Measurements from ENCODE around the gene COL5A3. TPM values are rescaled to one million over a fixed set of nuclear protein-coding genes. Genes with fewer than 3 reads are reported as not detected.

The COL5A3 gene
- total and polyA plus RNA-seq, 2 of the 13 experiments (the other 11 are each of a cell fraction or from before 2014, with no cell fraction given), result 0.02 TPM; not detected in 1

- 17% methylated on average over 4 of the region's 4 CpGs for WGBS (ENCODE audit: low lambda C conversion rate)
- TF ChIP-seq, protein P1, sequence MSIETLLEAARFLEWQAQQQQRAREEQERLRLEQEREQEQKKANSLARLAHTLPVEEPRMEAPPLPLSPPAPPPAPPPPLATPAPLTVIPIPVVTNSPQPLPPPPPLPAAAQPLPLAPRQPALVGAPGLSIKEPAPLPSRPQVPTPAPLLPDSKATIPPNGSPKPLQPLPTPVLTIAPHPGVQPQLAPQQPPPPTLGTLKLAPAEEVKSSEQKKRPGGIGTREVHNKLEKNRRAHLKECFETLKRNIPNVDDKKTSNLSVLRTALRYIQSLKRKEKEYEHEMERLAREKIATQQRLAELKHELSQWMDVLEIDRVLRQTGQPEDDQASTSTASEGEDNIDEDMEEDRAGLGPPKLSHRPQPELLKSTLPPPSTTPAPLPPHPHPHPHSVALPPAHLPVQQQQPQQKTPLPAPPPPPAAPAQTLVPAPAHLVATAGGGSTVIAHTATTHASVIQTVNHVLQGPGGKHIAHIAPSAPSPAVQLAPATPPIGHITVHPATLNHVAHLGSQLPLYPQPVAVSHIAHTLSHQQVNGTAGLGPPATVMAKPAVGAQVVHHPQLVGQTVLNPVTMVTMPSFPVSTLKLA (IDR thresholded peaks at IDR 0.05), result 0 out of 2 replicates have a peak, but pooled peaks have one; percentile 55
- TF ChIP-seq SRSF4 (IDR thresholded peaks at IDR 0.05; ENCODE audit: low read depth, low read length, poor library complexity, severe bottlenecking) (no peak), MBNL3 (CRISPR knock-in tag; conservative IDR thresholded peaks at IDR 0.05) (no peak)
- in situ Hi-C loops (cut with HindIII; ENCODE audit: extremely low pct_ligation_motif_present, low pct_unique_long_range_greater_than_20kb) (no loop called here), intact Hi-C loops (cut with micrococcal nuclease; ENCODE audit: unreplicated experiment) (no loop called here)
- FAIRE-seq (no peak), ATAC-seq (no peak), DNase-seq (ENCODE audit: low spot score) (no peak)
- peaks cover 0 to 7% of the 10 kb centered on the region in 2 experiments; a peak in 2 of 5 replicates for H3K27me3 ChIP-seq (ENCODE audit: control insufficient read depth in 1 of 2, insufficient read depth in 2 of 2, low read length in 2 of 2)
- no peaks in the 10 kb centered on the region for H4K20me1 ChIP-seq (ENCODE audit: insufficient read depth, low read length)
- H3K4me3 ChIP-seq (replicated peaks in 1 of 3; ENCODE audit: insufficient read depth in 1 of 3, low read depth in 2 of 3, low read length in 3 of 3), result no peak overlapping the region
- CTCF ChIA-PET (ENCODE audit: low intra/inter-chr PET ratio, low total read pairs), result no interaction called here
- no peak overlapping the region for H3K9ac ChIP-seq (ENCODE audit: insufficient read depth, low read depth, low read length)
- BruUV-seq (replicated peaks), result no TSS peak
- H3K4me1 ChIP-seq (ENCODE audit: insufficient read depth, low read length), result no peaks in the 10 kb centered on the region
- no peak overlapping the region for H2AFZ ChIP-seq (ENCODE audit: low read length)
- H3K4me2 ChIP-seq (ENCODE audit: low read depth, low read length), result no peak overlapping the region
- H3K79me2 ChIP-seq (ENCODE audit: insufficient read depth, low read length), result no peaks in the 10 kb centered on the region
- H3K27ac ChIP-seq (ENCODE audit: extremely low read length, insufficient read depth, low read length), result no peak overlapping the region
- no peaks in the 10 kb centered on the region for H3K9me3 ChIP-seq (ENCODE audit: low read length)
- H3K36me3 ChIP-seq (replicated peaks in 1 of 2; ENCODE audit: control insufficient read depth in 1 of 2, insufficient read depth in 2 of 2, low read length in 2 of 2), result no peaks in the 10 kb centered on the region
- POLR2A ChIA-PET, result no interaction called here
These were observed 49.2 kb downstream of the COL5A3 start for GRCh38 chr19:9961103-9961502.

DNA sequence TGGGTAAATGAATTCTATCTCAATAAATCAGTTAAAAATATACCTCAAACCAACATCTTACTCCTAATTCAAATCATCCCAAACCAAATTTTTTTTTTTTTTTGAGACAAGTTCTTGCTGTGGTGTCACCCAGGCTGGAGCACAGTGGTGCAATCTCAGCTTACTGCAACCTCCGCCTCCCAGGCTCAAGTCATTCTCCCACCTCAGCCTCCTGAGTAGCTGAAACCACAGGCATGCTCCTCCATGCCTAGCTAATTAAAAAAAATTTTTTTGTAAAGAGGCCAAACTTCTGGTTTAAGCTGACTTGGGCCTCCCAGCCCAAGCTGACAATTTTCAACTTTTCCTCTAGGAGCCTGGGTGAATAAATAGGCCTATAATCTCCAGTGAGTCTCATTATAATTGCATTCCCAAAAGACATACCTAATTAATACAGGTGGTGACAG is 51.9 kb downstream of the COL5A3 start:
- no peaks in the 10 kb centered on the region for H4K20me1 ChIP-seq (ENCODE audit: insufficient read depth, low read length)
- no peaks in the 10 kb centered on the region for H3K9me3 ChIP-seq (ENCODE audit: low read length)
- no peaks in the 10 kb centered on the region for H3K36me3 ChIP-seq (replicated peaks in 1 of 2; ENCODE audit: control insufficient read depth in 1 of 2, insufficient read depth in 2 of 2, low read length in 2 of 2)
- H3K27me3 ChIP-seq (ENCODE audit: control insufficient read depth in 1 of 2, insufficient read depth in 2 of 2, low read length in 2 of 2), result no peaks in the 10 kb centered on the region; a peak in 2 of 5 replicates
- no peak overlapping the region for H3K9ac ChIP-seq (ENCODE audit: insufficient read depth, low read depth, low read length)
- intact Hi-C loops (cut with micrococcal nuclease; ENCODE audit: unreplicated experiment) (no loop called here), in situ Hi-C loops (cut with HindIII; ENCODE audit: extremely low pct_ligation_motif_present, low pct_unique_long_range_greater_than_20kb) (no loop called here)
- no peaks in the 10 kb centered on the region for H3K4me1 ChIP-seq (ENCODE audit: insufficient read depth, low read length)
- ChIA-PET POLR2A (no interaction called here), CTCF (ENCODE audit: low intra/inter-chr PET ratio, low total read pairs) (interaction anchor here (0.6 kb wide), 1 partner anchor 109 kb away, joined by 3 read pairs; no protein-coding TSS in a partner anchor)
- 4% methylated on average over 1 of the region's 1 CpG for WGBS (ENCODE audit: low lambda C conversion rate)
- ATAC-seq (no peak), FAIRE-seq (no peak), DNase-seq (ENCODE audit: low spot score) (no peak)
- H3K27ac ChIP-seq (ENCODE audit: extremely low read length, insufficient read depth, low read length), result no peak overlapping the region
- H2AFZ ChIP-seq (ENCODE audit: low read length), result no peak overlapping the region
- H3K4me3 ChIP-seq (replicated peaks in 1 of 3; ENCODE audit: insufficient read depth in 1 of 3, low read depth in 2 of 3, low read length in 3 of 3), result no peak overlapping the region
- H3K79me2 ChIP-seq (ENCODE audit: insufficient read depth, low read length), result no peaks in the 10 kb centered on the region
- no peak overlapping the region for H3K4me2 ChIP-seq (ENCODE audit: low read depth, low read length)
- BruUV-seq (replicated peaks), result no TSS peak
- no peak for TF ChIP-seq SIN3B (IDR thresholded peaks at IDR 0.05; ENCODE audit: low read length)
- TF ChIP-seq ZNF143 (CRISPR knock-in tag; IDR thresholded peaks at IDR 0.05), result no peak
- TF ChIP-seq, protein P2, sequence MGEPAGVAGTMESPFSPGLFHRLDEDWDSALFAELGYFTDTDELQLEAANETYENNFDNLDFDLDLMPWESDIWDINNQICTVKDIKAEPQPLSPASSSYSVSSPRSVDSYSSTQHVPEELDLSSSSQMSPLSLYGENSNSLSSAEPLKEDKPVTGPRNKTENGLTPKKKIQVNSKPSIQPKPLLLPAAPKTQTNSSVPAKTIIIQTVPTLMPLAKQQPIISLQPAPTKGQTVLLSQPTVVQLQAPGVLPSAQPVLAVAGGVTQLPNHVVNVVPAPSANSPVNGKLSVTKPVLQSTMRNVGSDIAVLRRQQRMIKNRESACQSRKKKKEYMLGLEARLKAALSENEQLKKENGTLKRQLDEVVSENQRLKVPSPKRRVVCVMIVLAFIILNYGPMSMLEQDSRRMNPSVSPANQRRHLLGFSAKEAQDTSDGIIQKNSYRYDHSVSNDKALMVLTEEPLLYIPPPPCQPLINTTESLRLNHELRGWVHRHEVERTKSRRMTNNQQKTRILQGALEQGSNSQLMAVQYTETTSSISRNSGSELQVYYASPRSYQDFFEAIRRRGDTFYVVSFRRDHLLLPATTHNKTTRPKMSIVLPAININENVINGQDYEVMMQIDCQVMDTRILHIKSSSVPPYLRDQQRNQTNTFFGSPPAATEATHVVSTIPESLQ (CRISPR knock-in tag; conservative IDR thresholded peaks at IDR 0.05), result no peak
- TF ChIP-seq ZNF558 (CRISPR knock-in tag; IDR thresholded peaks at IDR 0.05; ENCODE audit: borderline replicate concordance), result no peak
- no peak for TF ChIP-seq CENPBD1 (CRISPR knock-in tag; IDR thresholded peaks at IDR 0.05; ENCODE audit: borderline replicate concordance, low read depth)
